ENCODE measurements around the gene PCARE.

PCARE gene

GRCh38 chr2:29075894-29076705 is 1.8 kb upstream of the PCARE start:
- no peak overlapping the region for H3K4me3 ChIP-seq (ENCODE audit: low read depth, low read length)
- TF ChIP-seq CTCF (IDR thresholded peaks at IDR 0.05; ENCODE audit: borderline replicate concordance, insufficient read depth, low read depth, low read length), result no peak

- H3K4me3 ChIP-seq (ENCODE audit: low read depth, low read length), result no peak overlapping the region
- no peak for TF ChIP-seq CTCF (IDR thresholded peaks at IDR 0.05; ENCODE audit: borderline replicate concordance, insufficient read depth, low read depth, low read length)
Observed at GRCh38 chr2:29073933-29074332, 390 bp downstream of the PCARE start.

- TF ChIP-seq CTCF (IDR thresholded peaks at IDR 0.05; ENCODE audit: borderline replicate concordance, insufficient read depth, low read depth, low read length), result no peak
- H3K4me3 ChIP-seq (ENCODE audit: low read depth, low read length), result no peak overlapping the region
Observed at GRCh38 chr2:29072971-29073725, 1.2 kb downstream of the PCARE start.

GRCh38 chr2:29072251-29072650 is 2.1 kb downstream of the PCARE start:
- no peak for TF ChIP-seq CTCF (IDR thresholded peaks at IDR 0.05; ENCODE audit: borderline replicate concordance, insufficient read depth, low read depth, low read length)
- H3K4me3 ChIP-seq (ENCODE audit: low read depth, low read length), result no peak overlapping the region

GRCh38 chr2:29071032-29071975 is 3.0 kb downstream of the PCARE start:
- no peak for TF ChIP-seq CTCF (IDR thresholded peaks at IDR 0.05; ENCODE audit: borderline replicate concordance, insufficient read depth, low read depth, low read length)
- H3K4me3 ChIP-seq (ENCODE audit: low read depth, low read length), result no peak overlapping the region

GRCh38 chr2:29070526-29070925 is 3.8 kb downstream of the PCARE start:
- no peak overlapping the region for H3K4me3 ChIP-seq (ENCODE audit: low read depth, low read length)
- no peak for TF ChIP-seq CTCF (IDR thresholded peaks at IDR 0.05; ENCODE audit: borderline replicate concordance, insufficient read depth, low read depth, low read length)
